Right lung (tissue), 5 donors: ENCODE results near the gene MYL12A. TPM values are rescaled to one million over a fixed set of nuclear protein-coding genes. Genes with fewer than 3 reads are reported as not detected.
"Not testable (repeated sequence)": the region's sequence is repeated elsewhere in the genome, so short reads cannot be mapped to it uniquely, and the experiment has no call there.

Experiments
- DNase-seq, 2 donors: peaks; one replicate each; pipeline ENCODE4 v3.0.0-alpha.2; 2013
- polyA plus RNA-seq, 5 donors: library from polyadenylated mRNA; unstranded; fragments of 120-200 nt; gene quantifications; one replicate each; pipeline versions ENCODE4 v1.2.1 to v1.2.3, GENCODE V29; 2013; ENCODE audit warnings: inconsistent platforms in 1 of 5, low replicate concordance in 1 of 5; ENCODE audit not compliant: insufficient read length in 5 of 5, insufficient read depth in 1 of 5

MYL12A gene
- polyA plus RNA-seq, 5 donors = 325 to 409 (median 356) TPM

DNA sequence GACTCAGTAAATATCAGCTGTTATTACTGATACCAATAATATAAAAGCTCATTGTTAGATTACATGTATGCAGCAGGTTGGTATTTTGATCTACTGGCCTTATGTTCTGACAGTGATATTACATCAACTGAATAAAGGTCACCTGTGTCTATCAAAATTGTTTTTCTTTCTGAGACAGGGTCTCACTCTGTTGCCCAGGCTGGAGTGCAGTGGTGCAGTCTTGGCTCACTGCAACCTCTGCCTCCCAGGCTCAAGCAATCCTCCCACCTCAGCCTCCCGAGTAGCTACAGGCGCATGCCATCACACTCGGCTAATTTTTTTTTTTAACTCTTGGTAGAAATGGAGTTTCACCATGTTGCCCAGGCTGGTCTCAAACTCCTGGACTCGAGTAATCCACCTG, 26.7 kb upstream of the MYL12A start:
- not testable (repeated sequence) for DNase-seq

DNA sequence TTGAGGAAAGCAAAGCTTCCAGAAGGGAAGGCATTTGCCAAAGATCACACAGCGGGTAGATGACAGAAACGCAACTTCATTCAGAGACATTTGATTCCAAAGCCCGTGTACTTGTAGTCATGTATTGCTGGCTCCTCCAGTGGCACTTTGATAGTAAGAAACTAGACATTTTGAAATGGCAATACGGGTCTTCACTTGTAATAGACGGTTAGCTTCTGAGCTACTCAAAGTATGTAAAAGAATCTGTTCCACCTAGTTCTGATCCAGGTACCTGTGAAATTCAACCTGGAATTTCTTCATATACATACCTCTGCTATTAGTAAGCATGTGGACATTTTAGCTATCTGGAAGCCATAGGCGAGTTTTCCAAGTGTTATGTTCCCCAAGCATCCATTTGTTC, 26.1 kb upstream of the MYL12A start:
- DNase-seq = no peak

DNA sequence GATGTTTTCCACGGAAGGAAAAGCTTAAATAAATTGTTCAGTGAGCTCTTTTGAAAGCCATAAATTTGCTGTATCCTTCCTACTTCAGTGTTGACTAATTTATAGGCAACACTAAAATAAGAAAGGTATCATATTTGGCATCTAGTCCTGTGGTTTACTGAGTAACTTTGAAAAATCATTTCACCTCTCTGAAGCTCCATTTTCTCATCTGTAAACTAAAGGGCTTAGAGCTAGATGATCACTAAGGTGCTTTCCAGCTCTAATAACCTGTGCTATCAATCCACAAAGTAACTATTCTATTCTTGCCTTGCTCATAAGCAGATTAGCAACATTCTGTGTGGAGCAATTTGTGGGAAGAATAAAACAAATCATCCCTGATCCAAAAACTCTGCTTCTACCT, 24.2 kb upstream of the MYL12A start:
- DNase-seq = no peak

DNA sequence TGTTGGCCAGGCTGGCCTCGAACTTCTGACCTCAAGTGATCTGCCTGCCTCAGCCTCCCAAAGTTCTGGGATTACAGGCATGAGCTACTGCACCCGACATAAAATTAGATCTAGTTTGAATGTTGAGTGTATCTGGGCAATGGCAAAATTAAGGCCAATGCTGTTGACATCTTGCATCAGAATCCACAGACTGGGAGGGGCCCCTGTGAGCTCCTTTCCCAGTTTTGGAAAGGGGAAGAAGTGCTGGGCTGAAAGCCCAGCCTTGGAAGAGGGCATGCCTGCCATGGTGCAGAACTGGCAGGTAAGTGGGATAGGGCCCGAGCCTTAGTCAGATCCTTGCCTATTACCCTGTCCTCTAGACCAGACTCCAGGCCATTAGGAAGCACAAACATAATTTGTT, 23.4 kb upstream of the MYL12A start:
- DNase-seq = no peak

DNA sequence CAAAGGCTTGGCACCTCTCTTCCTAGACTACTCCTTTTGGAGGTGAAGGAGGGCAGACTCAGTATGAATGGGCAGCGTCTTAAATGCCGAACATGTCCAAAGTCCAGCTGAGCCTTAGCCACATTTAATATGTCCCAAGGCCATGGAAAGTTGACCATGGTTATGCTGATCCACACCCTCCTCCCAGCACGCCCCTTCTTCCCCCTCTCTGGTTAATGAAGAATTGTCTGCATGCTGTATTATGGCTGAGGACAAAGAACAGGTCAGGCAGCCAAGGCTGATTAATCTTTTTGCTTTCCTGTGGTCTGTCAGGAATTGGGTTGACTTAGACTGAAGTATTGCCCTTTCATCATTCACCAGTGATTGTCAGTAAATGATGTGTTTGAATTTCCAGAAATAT, 22.0 kb upstream of the MYL12A start:
- no peak for DNase-seq

DNA sequence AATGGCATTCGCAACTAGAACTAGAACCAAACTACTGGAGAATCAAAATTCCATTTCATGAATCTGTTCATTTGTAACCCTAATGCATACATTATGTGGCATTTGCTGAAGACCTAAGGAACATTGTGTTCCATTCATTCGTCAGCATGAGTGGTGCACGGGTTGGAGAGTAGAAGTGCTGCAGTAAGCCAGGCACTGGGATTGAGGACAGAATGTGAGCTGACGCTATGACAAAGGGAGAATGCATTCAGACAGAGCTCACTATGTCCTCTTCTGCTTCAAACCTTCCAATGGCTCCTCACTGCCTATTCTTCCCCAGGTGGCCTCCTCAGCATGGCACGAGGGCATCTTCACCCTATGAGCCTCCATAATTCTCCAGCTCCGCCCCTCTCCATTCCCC, 21.6 kb upstream of the MYL12A start:
- DNase-seq = no peak

DNA sequence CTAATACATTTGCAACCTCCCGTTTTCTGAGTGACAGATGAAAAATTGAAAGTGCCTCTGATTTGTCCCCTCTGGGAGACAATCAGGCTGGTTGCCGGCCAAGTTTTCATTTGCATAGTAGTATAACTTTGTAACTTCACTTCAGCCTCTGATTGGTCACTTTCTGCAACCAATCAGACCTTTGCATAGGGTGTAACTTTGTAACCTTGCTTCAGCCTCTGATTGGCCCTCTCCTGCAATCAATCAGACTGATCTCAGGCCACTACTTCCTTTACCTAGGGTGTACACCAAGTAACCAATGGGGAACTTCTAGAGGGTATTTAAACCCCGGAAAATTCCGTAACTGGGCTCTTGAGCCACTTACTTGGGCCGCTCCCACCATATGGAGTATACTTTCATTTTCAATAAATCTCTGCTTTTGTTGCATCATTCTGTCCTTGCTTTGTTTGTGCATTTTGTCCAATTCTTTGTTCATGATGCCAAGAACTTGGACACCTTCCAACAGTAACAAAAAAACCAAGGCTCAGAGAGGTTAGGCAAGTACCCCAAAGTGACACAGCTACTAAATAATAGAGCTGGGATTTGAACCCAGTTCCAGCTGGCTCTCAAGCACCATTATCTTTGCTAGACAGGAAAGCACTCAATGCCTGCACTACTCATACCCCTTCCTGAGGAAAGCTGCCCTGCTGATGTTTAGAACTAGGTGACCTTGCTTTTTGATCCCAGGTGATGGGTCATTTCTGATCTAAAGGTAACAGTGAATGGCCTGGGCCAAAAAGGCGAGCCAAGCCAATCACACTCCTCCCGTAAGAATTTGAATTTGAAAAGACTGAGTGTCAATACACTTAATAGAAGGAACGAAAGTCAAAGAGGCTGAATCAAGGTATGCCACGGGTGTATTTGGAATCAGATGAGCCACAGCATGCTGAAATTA, 16.9 kb upstream of the MYL12A start:
- no peak for DNase-seq

DNA sequence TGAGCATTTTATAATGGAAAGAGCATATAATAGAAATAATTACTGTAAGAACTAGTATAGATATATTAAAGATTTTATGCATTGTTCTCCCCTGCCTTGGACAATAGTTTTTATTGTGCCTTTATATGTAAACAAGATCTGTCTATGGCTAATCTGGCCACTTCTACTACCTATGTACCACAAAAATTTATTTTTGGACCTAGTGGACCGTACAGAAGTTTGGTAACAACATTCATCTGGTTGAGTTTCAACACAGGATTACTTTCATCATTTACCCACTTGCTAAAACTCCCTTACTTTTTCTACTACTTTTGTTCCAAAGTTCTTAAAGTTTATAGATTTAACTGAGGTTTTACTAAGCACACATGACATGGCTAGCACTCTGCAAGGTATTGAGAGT, 14.6 kb upstream of the MYL12A start:
- no peak for DNase-seq

DNA sequence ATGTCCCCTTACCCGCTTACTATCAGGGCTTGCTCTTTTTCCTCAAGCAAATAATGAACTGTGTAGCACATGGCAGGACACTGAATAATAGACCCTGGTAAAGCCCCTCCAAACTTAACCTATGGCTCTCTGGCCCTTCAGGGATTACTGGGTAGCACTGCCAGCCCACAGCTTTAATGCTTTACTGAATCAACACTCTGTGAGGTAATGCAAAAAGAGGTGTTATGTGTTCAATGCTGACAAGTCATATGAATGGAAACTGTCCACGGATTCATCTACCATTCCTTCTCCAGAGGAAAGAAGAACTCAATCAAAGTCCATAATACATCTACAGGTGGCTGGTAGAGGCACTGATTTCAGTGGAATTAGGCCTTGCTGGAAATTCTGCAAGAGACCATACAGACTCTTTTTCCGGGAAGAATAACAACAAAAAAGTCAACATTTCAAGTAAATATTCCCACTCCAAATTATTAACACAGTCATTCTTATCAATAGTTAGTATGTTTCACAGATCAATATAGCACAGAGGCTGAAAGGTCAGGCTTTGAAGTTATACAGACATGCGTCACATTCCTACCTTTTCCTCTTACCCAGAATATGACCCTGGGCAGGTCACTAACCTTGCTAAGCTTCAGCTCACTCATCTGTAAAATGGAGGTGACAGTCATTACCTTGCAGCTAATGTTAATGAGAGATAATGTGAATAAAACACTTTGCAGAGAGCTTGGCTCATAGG, 14.0 kb upstream of the MYL12A start:
- DNase-seq = no peak

DNA sequence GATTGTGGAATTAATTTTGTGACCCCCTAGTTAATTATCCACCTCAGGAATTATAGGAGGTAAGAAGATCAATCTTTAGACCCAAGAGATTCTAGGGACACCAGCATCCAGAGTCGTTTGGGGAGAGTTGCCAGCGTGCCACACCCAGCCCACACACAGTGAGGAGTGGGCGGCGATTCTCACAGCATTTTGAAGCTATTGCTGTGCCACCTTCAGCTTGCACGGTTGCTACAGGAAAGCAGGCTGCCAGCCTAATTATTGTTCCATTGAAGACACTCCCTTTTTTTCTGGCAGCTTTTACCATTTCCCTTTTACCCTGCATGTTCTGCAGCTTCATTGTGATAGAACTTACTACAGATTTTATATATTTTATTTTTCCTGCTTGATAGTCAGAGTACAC, 13.1 kb upstream of the MYL12A start:
- DNase-seq = no peak

DNA sequence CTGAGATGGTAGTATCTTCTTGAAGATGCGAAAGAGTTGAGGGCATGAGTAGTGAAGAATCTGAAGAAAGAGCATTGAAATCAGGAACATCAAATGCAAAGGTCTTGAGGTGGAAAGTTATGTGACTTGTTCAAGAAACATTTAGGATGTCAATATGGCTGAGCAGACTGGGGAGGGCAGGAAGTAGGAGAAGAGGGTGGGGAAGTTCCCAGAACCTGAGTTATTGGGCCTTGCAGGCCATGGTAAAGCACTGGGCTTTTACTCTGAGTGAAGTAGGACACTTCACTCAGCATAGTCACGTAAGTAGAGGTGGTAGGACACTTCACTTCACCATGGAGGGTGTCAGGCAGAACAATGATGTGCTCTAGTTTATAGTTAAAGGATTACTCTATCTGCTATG, 11.8 kb upstream of the MYL12A start:
- DNase-seq = no peak

DNA sequence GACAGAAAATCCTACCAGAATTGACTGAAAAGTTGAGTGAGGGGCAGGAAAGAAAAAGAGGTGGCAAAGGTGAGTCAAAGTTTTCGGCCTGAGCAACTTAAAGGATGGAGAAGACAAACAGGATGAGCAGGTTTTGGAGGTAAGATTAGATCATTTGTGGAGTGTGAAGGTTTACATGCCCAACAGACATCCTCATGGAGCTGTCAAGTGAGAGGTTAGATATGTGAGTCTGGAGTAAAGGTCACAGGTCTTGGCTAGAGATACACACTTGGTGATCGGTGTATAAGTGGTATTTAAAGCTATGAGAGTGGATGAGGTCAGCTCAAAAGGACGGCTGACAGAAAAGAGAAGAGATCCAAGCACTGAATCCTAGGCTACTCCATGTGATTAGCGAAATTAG, 11.1 kb upstream of the MYL12A start:
- no peak for DNase-seq

DNA sequence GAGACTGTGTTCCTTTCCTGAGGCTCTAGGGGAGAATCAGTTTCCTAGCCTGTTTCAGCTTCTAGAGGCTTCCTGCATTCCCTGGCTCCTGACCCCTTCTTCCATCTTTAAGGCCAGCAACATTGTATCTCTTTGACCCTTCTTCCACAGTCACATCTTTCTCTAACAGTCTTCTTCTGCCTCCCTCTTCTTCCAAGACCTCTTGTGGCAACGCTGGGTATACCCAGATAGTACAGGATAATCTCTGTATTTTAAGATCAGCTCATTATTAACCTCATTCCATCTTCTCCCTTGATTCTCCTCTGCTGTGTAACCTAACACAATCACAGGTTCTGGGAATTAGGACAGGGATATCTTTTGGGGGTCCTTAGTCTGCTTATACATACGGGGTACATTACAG, 8.9 kb upstream of the MYL12A start:
- DNase-seq = no peak

DNA sequence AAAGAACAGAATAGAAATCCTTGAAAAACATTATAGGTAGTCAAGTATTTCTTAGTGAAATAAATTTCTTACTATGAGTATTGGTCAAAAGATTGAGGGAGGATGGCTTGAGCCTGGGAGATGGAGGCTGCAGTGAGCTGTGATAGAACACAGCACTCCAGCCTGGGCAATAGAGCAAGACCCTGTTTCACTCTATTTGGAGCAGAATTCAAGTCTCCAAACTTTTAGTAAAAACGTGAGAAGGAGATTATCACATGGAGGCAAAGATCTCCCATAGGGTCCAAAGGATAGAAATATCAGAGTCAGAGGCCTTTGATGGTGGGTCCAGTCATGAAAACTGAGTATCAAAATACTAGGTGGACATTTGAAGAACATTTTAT, 2.4 kb upstream of the MYL12A start:
- no peak for DNase-seq

DNA sequence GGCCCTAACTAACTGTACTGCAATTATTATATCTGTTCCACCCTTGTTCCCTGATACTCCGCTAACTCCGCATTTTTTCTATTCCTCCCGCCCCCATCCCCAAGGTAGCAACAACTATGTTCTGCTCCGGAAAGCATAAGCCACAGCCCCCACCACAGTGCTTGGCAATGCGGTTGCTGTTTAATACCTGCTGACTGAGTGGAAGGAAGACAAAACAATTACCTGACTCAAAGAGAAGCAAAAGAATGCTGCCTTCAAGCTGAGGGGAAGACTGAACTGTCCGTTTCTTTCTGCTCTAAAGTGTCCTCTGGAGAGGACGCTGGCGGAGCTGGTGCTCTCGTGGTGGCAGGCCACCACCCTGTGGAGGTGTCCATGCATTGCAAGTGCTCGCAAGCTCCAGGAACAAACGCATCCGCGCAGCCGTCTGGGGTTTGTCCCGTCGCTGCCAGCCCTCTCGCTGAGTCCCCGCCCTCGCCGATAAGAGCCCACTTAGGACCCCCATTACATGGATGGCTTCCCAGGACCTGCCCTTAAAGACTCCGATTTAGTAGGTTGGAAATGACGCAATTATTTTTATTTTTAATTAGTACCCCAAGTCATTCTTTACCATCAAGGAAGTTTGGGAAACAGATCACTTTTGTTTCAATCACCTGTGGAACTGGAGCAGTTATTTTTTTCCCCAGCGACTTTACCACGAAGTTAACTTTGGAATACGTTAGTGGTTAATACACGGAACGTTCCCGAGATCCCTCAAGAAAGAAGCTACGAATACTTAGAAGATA, 1.6 kb upstream of the MYL12A start:
- DNase-seq = peak; percentile 81 to 86

DNA sequence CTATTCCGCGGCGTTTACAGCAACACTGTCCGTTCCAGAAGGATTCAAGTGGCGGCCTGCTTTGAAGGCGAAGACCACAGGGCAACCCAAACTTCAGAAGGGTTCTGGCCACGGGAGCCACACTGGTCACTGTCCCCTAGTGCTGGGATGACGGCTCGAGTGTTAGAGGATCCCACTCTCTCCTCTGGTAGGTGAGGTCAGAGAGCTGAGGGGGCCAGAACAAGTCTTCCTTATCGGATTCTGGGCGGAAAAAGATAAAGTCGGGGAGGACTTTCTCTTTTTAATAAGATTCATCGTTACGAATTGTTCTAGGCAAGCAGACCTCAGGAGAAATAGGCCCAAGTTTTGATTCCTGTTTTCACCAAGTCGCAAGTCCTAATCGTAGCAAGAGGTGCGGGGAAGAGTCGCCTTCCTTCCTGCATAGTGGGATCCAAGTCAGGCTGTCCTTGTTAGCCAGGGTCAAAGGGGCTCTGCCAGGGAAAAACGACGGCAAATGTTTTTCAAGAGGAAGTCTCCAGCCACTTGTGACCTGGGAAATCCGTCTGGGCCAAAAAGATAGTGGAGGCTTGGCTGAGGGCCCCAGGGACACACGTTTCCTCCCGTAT, 864 bp upstream of the MYL12A start:
- DNase-seq = no peak

DNA sequence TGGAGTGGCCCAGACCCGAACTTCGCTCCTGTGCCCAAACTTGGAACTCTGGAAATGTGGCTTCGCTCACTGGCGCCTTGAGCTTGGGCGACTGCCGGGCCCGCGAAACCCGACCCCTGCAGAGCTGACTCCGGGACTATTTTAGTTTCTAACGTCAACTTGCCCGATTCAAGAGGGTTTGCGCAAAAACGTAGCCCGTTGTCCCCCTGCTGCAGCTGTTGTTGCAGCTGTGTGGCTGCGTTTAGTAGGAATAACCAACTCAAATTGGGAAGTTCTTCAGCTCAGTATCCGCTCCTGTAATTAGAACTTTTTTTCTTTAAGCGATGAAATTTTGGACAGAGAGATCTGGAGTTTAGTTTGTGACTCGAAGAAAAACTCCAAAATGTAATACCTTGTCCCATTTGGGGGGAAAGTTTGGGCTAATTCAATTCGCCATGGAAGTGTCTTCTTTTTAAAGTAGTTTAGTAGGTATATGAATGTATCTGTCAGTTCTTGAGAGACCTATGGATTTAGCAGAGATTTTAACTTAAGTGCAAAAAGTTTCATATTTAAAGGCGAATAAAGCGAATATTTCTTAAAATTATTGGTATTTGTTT, 559 bp downstream of the MYL12A start:
- peak; percentile 82 to 83 for DNase-seq

DNA sequence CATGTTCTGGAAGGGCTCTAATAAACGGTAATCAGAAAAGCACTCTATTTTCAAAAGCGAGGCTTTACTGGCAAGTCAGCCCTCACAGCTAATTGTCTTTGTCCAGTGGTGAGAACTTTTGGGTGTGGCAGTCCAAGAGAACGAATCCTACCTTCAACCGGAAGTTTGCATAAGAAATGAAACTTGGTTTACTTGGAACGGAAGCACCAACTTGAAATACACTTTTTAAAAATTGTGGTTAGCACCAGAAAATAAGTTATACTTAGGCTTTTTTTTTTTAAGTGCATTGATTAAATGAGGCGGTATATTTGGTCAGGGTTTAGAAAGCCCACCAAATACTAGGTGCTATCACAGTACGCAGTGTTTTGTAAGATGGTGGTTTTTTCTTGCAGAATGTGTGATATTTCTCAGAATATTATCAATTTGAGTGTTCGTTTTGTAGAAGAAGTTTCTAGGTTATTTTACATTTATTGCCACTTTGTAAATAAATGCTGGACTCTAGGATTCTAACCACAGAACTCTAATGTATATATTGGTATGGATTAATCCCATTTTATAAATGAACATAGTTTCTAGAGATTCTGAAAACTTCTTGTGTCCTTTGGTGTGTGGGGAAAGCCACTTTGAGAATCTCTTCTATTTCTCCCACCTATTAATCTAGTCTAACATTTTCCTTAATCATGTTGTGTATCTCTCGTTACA, 1.2 kb downstream of the MYL12A start:
- DNase-seq = peak; percentile 39 to 46

DNA sequence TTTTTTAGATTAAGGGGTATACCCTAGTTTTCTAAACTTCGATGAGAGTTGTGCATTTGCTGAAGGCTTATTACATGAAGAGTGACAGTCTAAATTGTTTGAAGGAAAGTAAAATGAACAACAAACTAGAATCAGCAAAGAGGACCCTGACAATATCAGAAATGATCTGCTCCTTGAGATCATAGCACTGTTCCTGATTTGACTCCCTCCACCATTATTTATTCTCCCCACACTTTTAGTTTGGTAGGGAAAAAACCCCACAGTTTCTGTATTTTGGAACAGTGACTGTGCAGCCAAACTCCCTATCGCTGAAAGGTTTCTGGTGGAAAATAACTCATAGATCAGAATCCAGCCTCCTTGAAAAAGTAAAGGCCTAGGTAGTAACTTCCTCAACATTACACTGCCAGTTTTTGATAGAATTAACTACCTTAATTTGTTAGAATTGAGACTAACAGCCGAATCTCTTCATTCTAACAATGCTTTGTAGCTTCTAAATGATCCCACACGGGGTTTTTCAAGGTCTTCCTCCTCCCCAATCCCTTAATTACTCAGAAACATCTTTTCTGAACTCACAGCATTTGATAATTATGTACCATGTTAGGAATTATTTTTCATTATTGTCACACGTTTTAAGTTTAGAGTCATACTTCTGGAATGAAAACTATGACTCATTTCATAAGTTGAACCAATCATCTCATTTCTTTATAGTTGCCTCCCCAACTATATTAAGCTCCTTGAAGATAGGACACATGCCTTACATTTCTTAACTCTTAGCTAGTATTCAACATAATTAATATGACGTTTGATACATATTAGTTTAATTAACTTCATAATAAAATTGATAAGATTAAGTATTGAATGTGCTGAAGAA, 2.9 kb downstream of the MYL12A start:
- no peak for DNase-seq
